ENCODE data around the gene DDR1.
"Not testable (repeated sequence)": the region's sequence is repeated elsewhere in the genome, so short reads cannot be mapped to it uniquely, and the experiment has no call there.

The DDR1 gene

DNA sequence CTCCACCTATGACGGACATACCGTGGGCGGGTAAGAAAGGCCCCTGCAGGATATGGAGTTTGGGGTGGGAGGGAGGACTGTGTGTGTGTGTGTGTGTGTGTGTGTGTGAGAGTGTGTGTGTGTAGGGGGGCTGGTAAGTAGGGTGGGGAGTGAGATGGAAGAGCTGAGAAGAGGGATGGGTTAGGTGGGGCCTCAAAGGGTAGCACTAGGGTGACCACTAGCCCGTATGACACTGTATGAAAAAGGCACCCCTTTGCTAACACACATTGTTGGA, 7.1 kb downstream of the DDR1 start:
- Mint-ChIP-seq H3K4me3 (no peak overlapping the region), H3K27ac (no peak overlapping the region), H3K9me3 (no peaks in the 10 kb centered on the region), H3K4me1 (ENCODE audit: low read depth) (peaks cover 3% of the 10 kb centered on the region), H3K27me3 (ENCODE audit: low read depth) (peaks cover 4% of the 10 kb centered on the region), H3K36me3 (ENCODE audit: low read depth) (peaks cover 2% of the 10 kb centered on the region)

DNA sequence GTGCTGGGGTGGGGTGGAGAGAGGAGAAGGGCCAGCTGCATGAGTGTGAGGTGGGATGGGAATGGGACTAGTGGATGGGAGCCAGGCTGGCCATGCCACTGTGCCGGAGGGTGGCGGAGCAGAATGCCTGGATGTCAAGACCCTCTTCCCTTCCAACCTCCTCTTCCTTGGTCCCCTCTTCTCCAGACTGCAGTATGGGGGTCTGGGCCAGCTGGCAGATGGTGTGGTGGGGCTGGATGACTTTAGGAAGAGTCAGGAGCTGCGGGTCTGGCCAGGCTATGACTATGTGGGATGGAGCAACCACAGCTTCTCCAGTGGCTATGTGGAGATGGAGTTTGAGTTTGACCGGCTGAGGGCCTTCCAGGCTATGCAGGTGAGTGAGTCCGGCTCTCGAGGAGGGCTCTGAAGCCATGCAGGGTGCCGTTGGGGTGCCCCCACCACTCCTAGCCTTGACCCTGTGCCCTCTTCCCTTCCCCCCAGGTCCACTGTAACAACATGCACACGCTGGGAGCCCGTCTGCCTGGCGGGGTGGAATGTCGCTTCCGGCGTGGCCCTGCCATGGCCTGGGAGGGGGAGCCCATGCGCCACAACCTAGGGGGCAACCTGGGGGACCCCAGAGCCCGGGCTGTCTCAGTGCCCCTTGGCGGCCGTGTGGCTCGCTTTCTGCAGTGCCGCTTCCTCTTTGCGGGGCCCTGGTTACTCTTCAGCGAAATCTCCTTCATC, 7.7 kb downstream of the DDR1 start:
- Mint-ChIP-seq H3K4me1 (ENCODE audit: low read depth) (no peaks in the 10 kb centered on the region), H3K9me3 (no peaks in the 10 kb centered on the region), H3K27ac (no peak overlapping the region), H3K36me3 (ENCODE audit: low read depth) (peaks cover 2% of the 10 kb centered on the region), H3K4me3 (no peak overlapping the region), H3K27me3 (ENCODE audit: low read depth) (no peaks in the 10 kb centered on the region)

DNA sequence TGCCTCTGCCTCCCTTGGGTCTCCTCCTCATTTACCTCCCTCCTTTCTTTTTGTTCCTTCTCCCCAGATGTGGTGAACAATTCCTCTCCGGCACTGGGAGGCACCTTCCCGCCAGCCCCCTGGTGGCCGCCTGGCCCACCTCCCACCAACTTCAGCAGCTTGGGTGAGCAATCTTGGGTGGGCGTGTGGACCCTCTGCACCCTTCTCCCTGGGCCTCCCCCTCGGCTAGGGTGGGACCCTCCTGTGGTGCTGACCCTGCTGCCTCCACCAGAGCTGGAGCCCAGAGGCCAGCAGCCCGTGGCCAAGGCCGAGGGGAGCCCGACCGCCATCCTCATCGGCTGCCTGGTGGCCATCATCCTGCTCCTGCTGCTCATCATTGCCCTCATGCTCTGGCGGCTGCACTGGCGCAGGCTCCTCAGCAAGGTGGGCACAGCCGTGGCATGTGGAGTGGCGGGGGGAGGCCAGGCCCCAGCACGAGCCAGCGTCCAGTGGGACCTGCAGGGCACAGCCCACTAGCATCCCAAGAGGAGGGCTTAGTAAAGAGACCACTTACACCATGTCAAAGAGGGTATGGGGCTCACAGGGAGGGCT, 8.8 kb downstream of the DDR1 start:
- no peaks in the 10 kb centered on the region for H3K27me3 Mint-ChIP-seq (ENCODE audit: low read depth)
- H3K4me3 Mint-ChIP-seq, result no peak overlapping the region
- H3K4me1 Mint-ChIP-seq (ENCODE audit: low read depth), result no peaks in the 10 kb centered on the region
- H3K9me3 Mint-ChIP-seq, result no peaks in the 10 kb centered on the region
- peaks cover 2% of the 10 kb centered on the region for H3K36me3 Mint-ChIP-seq (ENCODE audit: low read depth)
- H3K27ac Mint-ChIP-seq, result no peak overlapping the region

DNA sequence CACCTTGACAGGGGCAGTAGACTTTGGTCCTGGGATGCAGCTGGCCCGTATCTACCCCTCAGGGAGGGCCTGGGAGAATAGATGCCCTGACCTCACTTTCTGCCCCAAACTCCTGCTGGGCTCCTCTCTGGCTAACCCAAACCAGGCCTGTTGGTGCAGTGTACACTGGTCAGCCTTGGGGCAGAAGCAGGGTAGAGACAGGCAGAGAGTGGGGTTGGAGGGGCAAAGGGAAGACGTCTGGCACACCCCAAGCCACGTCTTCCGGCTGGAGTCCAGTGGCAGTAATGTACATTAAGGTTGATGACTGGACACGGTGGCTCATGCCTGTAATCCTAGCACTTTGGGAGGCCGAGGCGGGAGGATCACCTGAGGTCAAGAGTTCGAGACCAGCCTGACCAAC, 9.3 kb downstream of the DDR1 start:
- H3K27me3 Mint-ChIP-seq (ENCODE audit: low read depth), result no peaks in the 10 kb centered on the region
- no peaks in the 10 kb centered on the region for H3K4me1 Mint-ChIP-seq (ENCODE audit: low read depth)
- H3K9me3 Mint-ChIP-seq, result no peaks in the 10 kb centered on the region
- no peak overlapping the region for H3K4me3 Mint-ChIP-seq
- H3K27ac Mint-ChIP-seq, result no peak overlapping the region
- H3K36me3 Mint-ChIP-seq (ENCODE audit: low read depth), result peaks cover 5% of the 10 kb centered on the region

DNA sequence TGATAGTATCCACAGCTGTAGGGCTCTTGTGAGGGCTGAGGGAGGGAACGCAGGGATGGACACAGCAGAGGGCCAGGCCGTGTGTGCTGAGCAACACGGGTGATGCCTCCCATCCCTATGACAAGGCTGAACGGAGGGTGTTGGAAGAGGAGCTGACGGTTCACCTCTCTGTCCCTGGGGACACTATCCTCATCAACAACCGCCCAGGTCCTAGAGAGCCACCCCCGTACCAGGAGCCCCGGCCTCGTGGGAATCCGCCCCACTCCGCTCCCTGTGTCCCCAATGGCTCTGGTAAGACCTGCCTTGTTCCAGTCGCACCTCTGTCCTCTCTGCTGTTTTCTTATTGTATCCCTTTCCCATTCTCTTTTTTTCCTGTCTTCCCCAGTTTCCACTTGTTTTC, 10.1 kb downstream of the DDR1 start:
- no peaks in the 10 kb centered on the region for H3K27me3 Mint-ChIP-seq (ENCODE audit: low read depth)
- H3K9me3 Mint-ChIP-seq, result no peaks in the 10 kb centered on the region
- no peak overlapping the region for H3K27ac Mint-ChIP-seq
- H3K4me1 Mint-ChIP-seq (ENCODE audit: low read depth), result no peaks in the 10 kb centered on the region
- H3K4me3 Mint-ChIP-seq, result no peak overlapping the region
- peaks cover 5% of the 10 kb centered on the region for H3K36me3 Mint-ChIP-seq (ENCODE audit: low read depth)

DNA sequence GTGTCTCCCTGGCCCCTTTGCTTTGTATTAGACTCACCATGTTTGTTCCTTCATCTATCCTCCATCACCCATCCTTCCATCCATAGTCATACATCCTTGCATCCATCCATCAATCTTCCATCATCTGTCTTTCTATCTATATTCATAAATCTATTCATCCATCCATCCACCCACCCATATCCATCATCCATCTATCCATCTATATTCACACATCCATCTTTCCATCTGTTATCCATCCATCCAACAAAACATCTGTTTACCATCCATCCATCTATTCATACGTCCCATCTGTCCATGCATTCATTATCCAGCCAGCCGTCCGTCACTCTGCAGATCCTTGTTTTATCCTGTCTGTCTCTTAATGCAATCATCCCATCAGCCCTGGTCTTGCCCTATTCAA, 10.6 kb downstream of the DDR1 start:
- Mint-ChIP-seq H3K9me3 (no peaks in the 10 kb centered on the region), H3K4me3 (no peak overlapping the region), H3K27ac (no peak overlapping the region), H3K4me1 (ENCODE audit: low read depth) (no peaks in the 10 kb centered on the region), H3K36me3 (ENCODE audit: low read depth) (peaks cover 5% of the 10 kb centered on the region), H3K27me3 (ENCODE audit: low read depth) (no peaks in the 10 kb centered on the region)

DNA sequence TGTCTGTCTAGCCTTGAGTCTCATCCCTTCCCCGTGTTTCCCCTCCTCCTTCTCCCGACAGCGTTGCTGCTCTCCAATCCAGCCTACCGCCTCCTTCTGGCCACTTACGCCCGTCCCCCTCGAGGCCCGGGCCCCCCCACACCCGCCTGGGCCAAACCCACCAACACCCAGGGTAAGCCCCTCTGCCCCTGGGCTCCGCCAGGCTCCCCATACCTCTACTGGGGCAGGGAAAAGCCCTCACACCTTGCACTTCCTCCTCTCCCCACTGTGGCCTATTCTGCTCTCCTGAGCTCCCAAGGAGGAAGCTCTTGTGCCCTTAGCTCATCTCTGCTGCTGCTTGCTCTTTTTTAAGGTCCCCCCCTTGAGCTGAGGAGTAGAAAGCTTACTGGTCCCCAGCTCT, 11.0 kb downstream of the DDR1 start:
- Mint-ChIP-seq H3K27ac (no peak overlapping the region), H3K27me3 (ENCODE audit: low read depth) (no peaks in the 10 kb centered on the region), H3K9me3 (no peaks in the 10 kb centered on the region), H3K4me3 (no peak overlapping the region), H3K36me3 (ENCODE audit: low read depth) (peaks cover 5% of the 10 kb centered on the region), H3K4me1 (ENCODE audit: low read depth) (no peaks in the 10 kb centered on the region)

DNA sequence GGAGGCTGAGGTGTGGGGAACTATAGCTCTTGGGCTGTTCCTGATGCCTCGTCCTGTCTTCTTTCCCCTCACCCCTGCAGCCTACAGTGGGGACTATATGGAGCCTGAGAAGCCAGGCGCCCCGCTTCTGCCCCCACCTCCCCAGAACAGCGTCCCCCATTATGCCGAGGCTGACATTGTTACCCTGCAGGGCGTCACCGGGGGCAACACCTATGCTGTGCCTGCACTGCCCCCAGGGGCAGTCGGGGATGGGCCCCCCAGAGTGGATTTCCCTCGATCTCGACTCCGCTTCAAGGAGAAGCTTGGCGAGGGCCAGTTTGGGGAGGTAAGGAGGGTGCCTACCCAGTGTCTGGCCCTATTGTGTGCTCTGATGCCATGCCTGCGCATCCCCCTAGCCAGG, 12.2 kb downstream of the DDR1 start:
- Mint-ChIP-seq H3K9me3 (no peaks in the 10 kb centered on the region), H3K27ac (no peak overlapping the region), H3K27me3 (ENCODE audit: low read depth) (no peaks in the 10 kb centered on the region), H3K36me3 (ENCODE audit: low read depth) (peaks cover 5% of the 10 kb centered on the region), H3K4me1 (ENCODE audit: low read depth) (no peaks in the 10 kb centered on the region), H3K4me3 (no peak overlapping the region)

DNA sequence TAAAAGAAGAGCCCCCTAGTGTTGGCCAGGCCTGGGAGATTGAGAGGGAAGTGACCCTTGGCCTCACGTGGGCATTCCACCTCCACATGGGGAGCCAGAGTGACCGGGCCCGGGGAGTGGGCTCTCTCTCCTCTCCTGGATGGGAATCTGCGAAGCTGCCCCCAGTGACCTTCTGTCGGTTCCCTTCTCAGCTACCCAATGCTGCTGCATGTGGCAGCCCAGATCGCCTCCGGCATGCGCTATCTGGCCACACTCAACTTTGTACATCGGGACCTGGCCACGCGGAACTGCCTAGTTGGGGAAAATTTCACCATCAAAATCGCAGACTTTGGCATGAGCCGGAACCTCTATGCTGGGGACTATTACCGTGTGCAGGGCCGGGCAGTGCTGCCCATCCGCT, 13.6 kb downstream of the DDR1 start:
- H3K27me3 Mint-ChIP-seq (ENCODE audit: low read depth), result no peaks in the 10 kb centered on the region
- H3K9me3 Mint-ChIP-seq, result no peaks in the 10 kb centered on the region
- no peak overlapping the region for H3K27ac Mint-ChIP-seq
- H3K4me1 Mint-ChIP-seq (ENCODE audit: low read depth), result peaks cover 6% of the 10 kb centered on the region
- H3K4me3 Mint-ChIP-seq, result no peak overlapping the region
- peaks cover 5% of the 10 kb centered on the region for H3K36me3 Mint-ChIP-seq (ENCODE audit: low read depth)

DNA sequence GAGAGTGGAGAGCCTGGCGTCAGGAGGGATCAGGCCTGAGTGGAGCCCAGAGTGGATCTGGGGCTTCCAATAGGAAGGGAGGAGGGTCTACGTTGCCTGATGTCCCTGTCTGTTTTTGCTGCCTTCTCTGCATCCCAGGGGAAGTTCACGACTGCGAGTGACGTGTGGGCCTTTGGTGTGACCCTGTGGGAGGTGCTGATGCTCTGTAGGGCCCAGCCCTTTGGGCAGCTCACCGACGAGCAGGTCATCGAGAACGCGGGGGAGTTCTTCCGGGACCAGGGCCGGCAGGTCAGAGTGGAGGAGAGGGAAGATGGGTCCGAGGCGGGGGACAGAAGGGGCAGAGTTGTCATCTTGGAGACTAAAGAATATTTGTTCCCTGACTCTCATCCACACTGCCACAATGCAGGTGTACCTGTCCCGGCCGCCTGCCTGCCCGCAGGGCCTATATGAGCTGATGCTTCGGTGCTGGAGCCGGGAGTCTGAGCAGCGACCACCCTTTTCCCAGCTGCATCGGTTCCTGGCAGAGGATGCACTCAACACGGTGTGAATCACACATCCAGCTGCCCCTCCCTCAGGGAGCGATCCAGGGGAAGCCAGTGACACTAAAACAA, 14.5 kb downstream of the DDR1 start:
- H3K27me3 Mint-ChIP-seq (ENCODE audit: low read depth), result no peaks in the 10 kb centered on the region
- no peak overlapping the region for H3K27ac Mint-ChIP-seq
- H3K4me3 Mint-ChIP-seq, result no peak overlapping the region
- H3K9me3 Mint-ChIP-seq, result no peaks in the 10 kb centered on the region
- H3K4me1 Mint-ChIP-seq (ENCODE audit: low read depth), result peaks cover 7% of the 10 kb centered on the region
- H3K36me3 Mint-ChIP-seq (ENCODE audit: low read depth), result peaks cover 5% of the 10 kb centered on the region

DNA sequence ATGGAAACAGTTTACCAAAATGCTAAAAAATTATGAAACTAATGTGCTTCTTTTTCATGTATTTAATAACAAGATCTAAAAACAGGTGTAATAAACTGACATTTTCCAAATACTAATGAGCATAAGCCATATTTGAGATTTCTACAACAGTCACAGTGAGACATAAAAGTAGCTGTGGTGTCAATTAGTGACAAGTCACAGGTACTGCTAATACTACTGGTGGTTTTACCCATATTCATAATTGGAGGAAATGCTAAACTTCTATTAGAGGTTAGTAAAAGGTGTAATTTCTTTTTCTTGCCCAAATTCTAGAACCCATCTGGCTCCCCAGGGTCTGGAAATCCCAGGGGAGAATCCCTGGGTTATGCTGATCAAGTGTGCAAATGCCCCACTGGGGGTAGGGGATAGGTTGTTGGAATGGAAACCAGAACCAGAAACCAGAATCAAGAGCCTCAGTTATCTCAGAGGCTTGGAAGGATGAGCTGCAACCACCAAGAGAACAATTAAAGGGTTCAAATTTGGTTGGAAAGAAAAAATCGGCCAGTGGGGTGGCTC, 16.6 kb downstream of the DDR1 start:
- H3K36me3 Mint-ChIP-seq (ENCODE audit: low read depth), result peaks cover 4% of the 10 kb centered on the region
- no peak overlapping the region for H3K4me3 Mint-ChIP-seq
- no peak overlapping the region for H3K27ac Mint-ChIP-seq
- peaks cover 7% of the 10 kb centered on the region for H3K4me1 Mint-ChIP-seq (ENCODE audit: low read depth)
- H3K9me3 Mint-ChIP-seq, result no peaks in the 10 kb centered on the region
- H3K27me3 Mint-ChIP-seq (ENCODE audit: low read depth), result no peaks in the 10 kb centered on the region

DNA sequence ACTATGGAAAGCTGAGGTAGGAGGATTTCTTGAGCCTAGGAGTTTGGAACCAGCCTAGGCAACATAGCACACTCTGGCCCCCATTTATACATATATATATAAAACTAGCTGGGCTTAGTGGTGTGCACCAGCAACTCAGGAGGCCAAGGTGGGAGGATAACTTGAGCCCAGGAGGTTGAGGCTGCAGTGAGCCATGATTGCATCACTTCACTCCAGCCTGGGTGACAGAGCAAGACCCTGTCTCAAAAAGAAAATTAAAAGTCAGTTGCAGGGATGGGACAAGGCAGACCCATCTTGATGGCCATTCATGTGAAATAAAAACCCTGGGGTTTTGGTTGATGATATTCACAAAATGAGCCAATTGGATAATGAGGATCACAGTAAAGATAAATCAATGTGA, 17.1 kb downstream of the DDR1 start:
- Mint-ChIP-seq H3K4me1 (ENCODE audit: low read depth) (peaks cover 7% of the 10 kb centered on the region), H3K4me3 (no peak overlapping the region), H3K27ac (no peak overlapping the region), H3K9me3 (no peaks in the 10 kb centered on the region), H3K27me3 (ENCODE audit: low read depth) (no peaks in the 10 kb centered on the region), H3K36me3 (ENCODE audit: low read depth) (peaks cover 4% of the 10 kb centered on the region)

DNA sequence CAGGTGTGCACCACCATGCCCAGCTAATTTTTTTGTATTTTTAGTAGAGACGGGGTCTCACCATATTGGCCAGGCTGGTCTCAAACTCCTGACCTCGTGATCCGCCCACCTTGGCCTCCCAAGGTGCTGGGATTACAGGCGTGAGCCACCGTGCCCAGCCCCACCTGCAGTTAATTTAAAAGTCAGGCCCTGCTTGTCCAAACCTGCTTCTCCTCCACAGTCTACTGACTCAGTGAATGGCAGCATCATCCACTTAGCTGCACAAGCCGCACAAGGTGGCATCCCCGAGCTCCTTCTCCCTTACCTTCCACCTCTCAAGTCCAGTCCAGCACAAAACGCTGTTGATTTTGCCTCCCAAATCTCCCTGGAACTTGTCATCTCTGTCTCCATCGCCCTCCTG, 17.9 kb downstream of the DDR1 start:
- not testable (repeated sequence) for H3K27me3 Mint-ChIP-seq (ENCODE audit: low read depth); H3K27ac Mint-ChIP-seq

DNA sequence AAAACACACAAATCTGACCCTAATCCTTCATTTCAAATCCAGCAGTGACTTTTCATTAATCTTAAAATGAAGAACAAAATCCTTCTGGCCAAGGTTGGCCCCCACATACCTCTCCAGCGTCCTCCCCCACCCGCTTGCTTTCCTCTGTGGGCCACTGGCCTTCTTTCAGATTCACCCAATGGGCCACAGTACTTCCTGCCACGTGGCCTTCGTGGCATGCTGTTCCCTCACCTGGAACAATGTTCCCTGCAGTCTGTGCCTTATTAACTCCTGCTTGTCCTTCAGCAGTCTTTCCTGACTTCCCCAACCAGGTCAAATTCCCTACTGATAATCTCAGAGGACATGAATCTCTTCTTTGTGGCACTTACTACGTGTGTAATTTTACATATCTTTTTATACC, 18.4 kb downstream of the DDR1 start:
- no peaks in the 10 kb centered on the region for H3K9me3 Mint-ChIP-seq
- no peaks in the 10 kb centered on the region for H3K27me3 Mint-ChIP-seq (ENCODE audit: low read depth)
- H3K4me3 Mint-ChIP-seq, result no peak overlapping the region
- H3K4me1 Mint-ChIP-seq (ENCODE audit: low read depth), result peaks cover 10% of the 10 kb centered on the region
- no peak overlapping the region for H3K27ac Mint-ChIP-seq
- peaks cover 4% of the 10 kb centered on the region for H3K36me3 Mint-ChIP-seq (ENCODE audit: low read depth)

More for the DNA sequence above, 17.9 kb downstream of the DDR1 start:
- not testable (repeated sequence) for H3K36me3 Mint-ChIP-seq (ENCODE audit: low read depth); H3K4me3 Mint-ChIP-seq; H3K9me3 Mint-ChIP-seq; H3K4me1 Mint-ChIP-seq (ENCODE audit: low read depth)

DNA sequence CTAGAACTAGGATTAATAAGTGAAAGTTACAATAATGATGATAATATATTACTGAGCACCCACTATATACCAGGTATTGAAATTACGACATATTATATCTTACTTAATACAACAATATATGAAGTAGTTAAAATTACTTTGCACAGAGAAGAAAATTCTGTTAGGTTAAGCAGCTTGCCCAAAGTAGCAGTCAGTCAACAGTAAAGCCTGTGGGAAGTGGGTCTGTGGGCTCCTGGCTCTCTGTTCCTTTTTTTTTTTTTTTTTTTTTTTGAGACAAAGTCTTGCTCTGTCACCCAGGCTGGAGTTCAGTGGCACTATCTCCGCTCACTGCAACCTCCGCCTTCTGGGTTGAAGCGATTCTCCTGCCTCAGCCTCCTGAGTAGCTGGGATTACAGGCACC, 18.9 kb downstream of the DDR1 start:
- no peaks in the 10 kb centered on the region for H3K9me3 Mint-ChIP-seq
- H3K4me3 Mint-ChIP-seq, result no peak overlapping the region
- peaks cover 4% of the 10 kb centered on the region for H3K36me3 Mint-ChIP-seq (ENCODE audit: low read depth)
- peaks cover 14% of the 10 kb centered on the region for H3K4me1 Mint-ChIP-seq (ENCODE audit: low read depth)
- no peaks in the 10 kb centered on the region for H3K27me3 Mint-ChIP-seq (ENCODE audit: low read depth)
- H3K27ac Mint-ChIP-seq, result no peak overlapping the region

All from T-helper 1 cell treated with Interleukin-12 subunit alpha and Interleukin-12 subunit beta and Interleukin-4 antibody, amounts not matched to agents 30 μg/mL and 1 μg/mL, for 36 hours (primary cell).